SU-DHL-6 (cell line): ENCODE measurements around the gene SAT2.
"Not testable (repeated sequence)": the region's sequence is repeated elsewhere in the genome, so short reads cannot be mapped to it uniquely, and the experiment has no call there.

Experiments used
- H2AFZ ChIP-seq: fragments of 200-600 bp; sonication (generic); 2 replicates; pipeline ENCODE4 v1.6.1; 2014; ENCODE audit warnings: low read depth, mild to moderate bottlenecking, moderate library complexity, mixed read lengths, antibody characterized with exemption, low read length; ENCODE audit not compliant: severe bottlenecking
- H3F3A ChIP-seq: fragments of 200-600 bp; shearing (Covaris generic); 2 replicates; pipeline ENCODE4 v1.6.0; 2016; ENCODE audit warnings: antibody characterized with exemption, mild to moderate bottlenecking; ENCODE audit not compliant: insufficient read depth
- H3K27ac ChIP-seq: fragments of 200-600 bp; sonication (generic); 2 replicates; pipeline ENCODE4 v1.5.1; 2016; ENCODE audit warnings: low read depth, mild to moderate bottlenecking, low read length, moderate library complexity, mixed read lengths
- H3K27me3 ChIP-seq: fragments of 200-600 bp; sonication (generic), shearing (Covaris generic); 2 replicates; pipeline ENCODE4 v1.6.0; 2014; ENCODE audit warnings: mild to moderate bottlenecking, low read length
- H3K36me3 ChIP-seq: fragments of 200-600 bp; sonication (generic); 2 replicates; pipeline ENCODE4 v1.6.1; 2014; ENCODE audit warnings: mild to moderate bottlenecking, low read length, mixed read lengths
- H3K4me2 ChIP-seq: fragments of 300-600, 200-600 bp; shearing (Covaris generic), sonication (generic); 2 replicates; pipeline ENCODE4 v1.6.0; 2014; ENCODE audit warnings: low read length, low read depth, mild to moderate bottlenecking; ENCODE audit not compliant: poor library complexity, severe bottlenecking
- H3K4me3 ChIP-seq: fragments of 200-600 bp; sonication (generic); 2 replicates; pipeline ENCODE4 v1.5.1; 2014; ENCODE audit warnings: antibody characterized with exemption, low read length, mild to moderate bottlenecking, mixed read lengths; ENCODE audit not compliant: insufficient read depth, poor library complexity, severe bottlenecking
- H3K79me2 ChIP-seq: fragments of 200-600 bp; sonication (generic); 2 replicates; pipeline ENCODE4 v1.6.1; 2014; ENCODE audit warnings: mild to moderate bottlenecking, low read length, moderate library complexity; ENCODE audit not compliant: insufficient read depth
- H3K9ac ChIP-seq: fragments of 200-600 bp; sonication (generic); 2 replicates; pipeline ENCODE4 v1.7.0; 2014; ENCODE audit warnings: mild to moderate bottlenecking, low read length
- H3K9me2 ChIP-seq: fragments of 200-600 bp; sonication (generic); replicated peaks from 2 replicates; pipeline ENCODE4 v1.6.1; 2014; ENCODE audit warnings: low read length; ENCODE audit not compliant: insufficient read depth
- H3K9me3 ChIP-seq: fragments of 200-600 bp; sonication (generic); 2 replicates; pipeline ENCODE4 v1.6.1; 2014; ENCODE audit warnings: low read length, mixed read lengths; ENCODE audit not compliant: insufficient read depth
- H4K20me1 ChIP-seq: fragments of 200-600 bp; sonication (generic); 2 replicates; pipeline ENCODE4 v1.6.1; 2014; ENCODE audit warnings: low read depth, mild to moderate bottlenecking, antibody characterized with exemption, low read length, moderate library complexity, mixed read lengths
- CTCF ChIP-seq: fragments of 200-600 bp; sonication (generic); IDR thresholded peaks from one replicate; pipeline ENCODE4 v1.5.1; 2017; ENCODE audit warnings: antibody characterized with exemption, mild to moderate bottlenecking, low read length, moderate library complexity; ENCODE audit not compliant: insufficient read depth, poor library complexity, severe bottlenecking
- EZH2phosphoT487 ChIP-seq: fragments of 200-600 bp; sonication (generic), shearing (Covaris generic); conservative IDR thresholded peaks from 2 replicates; pipeline ENCODE4 v1.6.1; 2018; ENCODE audit warnings: mild to moderate bottlenecking, antibody characterized with exemption, low read length, moderate library complexity, mixed read lengths

The SAT2 gene

GRCh38 chr17:7610641-7611040, 17.0 kb downstream of the SAT2 start:
- H3K27ac ChIP-seq = no peak overlapping the region
- no peaks in the 10 kb centered on the region for H3F3A ChIP-seq
- H3K9me3 ChIP-seq = no peaks in the 10 kb centered on the region
- TF ChIP-seq EZH2phosphoT487 = no peak
- TF ChIP-seq CTCF = no peak
- H3K36me3 ChIP-seq = no peaks in the 10 kb centered on the region
- H4K20me1 ChIP-seq = no peaks in the 10 kb centered on the region
- H2AFZ ChIP-seq = no peak overlapping the region
- no peak overlapping the region for H3K4me3 ChIP-seq
- no peaks in the 10 kb centered on the region for H3K9me2 ChIP-seq
- H3K4me2 ChIP-seq = no peak overlapping the region
- H3K79me2 ChIP-seq = peaks cover 54% of the 10 kb centered on the region
- H3K27me3 ChIP-seq = no peaks in the 10 kb centered on the region
- no peak overlapping the region for H3K9ac ChIP-seq

GRCh38 chr17:7606280-7606679, 21.3 kb downstream of the SAT2 start:
- Histone ChIP-seq H3K27ac (no peak overlapping the region), H3K27me3 (no peaks in the 10 kb centered on the region), H4K20me1 (no peaks in the 10 kb centered on the region), H3K9ac (no peak overlapping the region), H2AFZ (no peak overlapping the region), H3F3A (no peaks in the 10 kb centered on the region), H3K4me2 (no peak overlapping the region), H3K4me3 (no peak overlapping the region), H3K9me3 (no peaks in the 10 kb centered on the region), H3K36me3 (peaks cover under 1% of the 10 kb centered on the region; the same call in 1 of the 2 replicates), H3K79me2 (peaks cover 24% of the 10 kb centered on the region), H3K9me2 (no peaks in the 10 kb centered on the region)
- TF ChIP-seq EZH2phosphoT487 (no peak), CTCF (no peak)

GRCh38 chr17:7597561-7597960, 30.1 kb downstream of the SAT2 start:
- H3K27me3 ChIP-seq, H3K27ac ChIP-seq, H3K79me2 ChIP-seq, H3K9me3 ChIP-seq, H3F3A ChIP-seq, H3K9me2 ChIP-seq, H3K4me2 ChIP-seq, H3K4me3 ChIP-seq, H2AFZ ChIP-seq, H3K9ac ChIP-seq, H4K20me1 ChIP-seq: not testable (repeated sequence)
- H3K36me3 ChIP-seq = peaks cover 14% of the 10 kb centered on the region; the same call in 1 of the 2 replicates

GRCh38 chr17:7593296-7593695, 34.3 kb downstream of the SAT2 start:
- Histone ChIP-seq H3K9me2 (no peaks in the 10 kb centered on the region), H3K4me3 (no peak overlapping the region), H3K4me2 (no peak overlapping the region), H3K9ac (no peak overlapping the region), H3K27ac (no peak overlapping the region), H3K79me2 (no peaks in the 10 kb centered on the region), H3F3A (no peaks in the 10 kb centered on the region), H3K36me3 (peaks cover 11% of the 10 kb centered on the region; the same call in 1 of the 2 replicates), H4K20me1 (no peaks in the 10 kb centered on the region), H2AFZ (no peak overlapping the region), H3K9me3 (no peaks in the 10 kb centered on the region), H3K27me3 (no peaks in the 10 kb centered on the region)
- TF ChIP-seq EZH2phosphoT487 (no peak), CTCF (no peak)
